ENCODE data around the gene MELTF. TPM values are rescaled to one million over a fixed set of nuclear protein-coding genes. Genes with fewer than 3 reads are reported as not detected.

MELTF gene
- total and polyA plus RNA-seq, 2 of the 13 experiments (the other 11 are each of a cell fraction or from before 2014, with no cell fraction given): 3.2 to 7.5 TPM

DNA sequence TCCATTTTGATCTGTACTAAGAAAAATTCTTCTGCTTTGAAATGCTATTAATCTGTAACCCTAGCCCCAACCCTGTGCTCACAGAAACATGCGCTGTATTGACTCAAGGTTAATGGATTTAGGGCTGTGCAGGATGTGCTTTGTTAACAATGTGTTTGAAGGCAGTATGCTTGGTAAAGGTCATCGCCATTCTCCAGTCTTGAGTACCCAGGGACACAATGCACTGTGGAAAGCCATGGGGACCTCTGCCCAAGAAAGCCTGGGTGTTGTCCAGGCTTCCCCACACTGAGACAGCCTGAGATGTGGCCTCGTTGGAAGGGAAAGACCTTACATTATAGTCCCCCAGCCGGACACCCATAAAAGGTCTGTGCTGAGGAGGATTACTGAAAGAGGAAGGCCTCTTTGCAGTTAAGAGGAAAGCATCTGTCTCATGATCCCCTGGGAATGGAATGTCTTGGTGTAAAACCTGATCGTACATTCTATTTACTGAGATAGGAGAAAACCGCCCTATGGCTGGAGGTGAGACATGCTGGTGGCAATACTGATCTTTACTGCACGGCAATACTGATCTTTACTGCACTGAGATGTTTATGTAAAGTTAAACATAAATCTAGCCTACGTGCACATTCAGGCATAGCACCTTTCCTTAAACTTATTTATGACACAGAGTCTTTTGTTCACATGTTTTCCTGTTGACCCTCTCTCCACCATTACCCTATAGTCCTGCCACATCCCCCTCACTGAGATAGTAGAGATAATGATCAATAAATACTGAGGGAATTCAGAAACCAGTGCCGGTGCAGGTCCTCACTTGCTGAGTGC, 67.3 kb downstream of the MELTF start (continued):
- TF ChIP-seq NKX3-1 (CRISPR knock-in tag; IDR thresholded peaks at IDR 0.05) (no peak), RFX3 (CRISPR knock-in tag; IDR thresholded peaks at IDR 0.05) (no peak), CAMTA2 (CRISPR knock-in tag; IDR thresholded peaks at IDR 0.05; ENCODE audit: borderline replicate concordance) (no peak), SRF (IDR thresholded peaks at IDR 0.05; ENCODE audit: low read depth, low read length) (peak; percentile 29; the same call in 1 of the 2 replicates), MAF1 (CRISPR knock-in tag; IDR thresholded peaks at IDR 0.05; ENCODE audit: borderline replicate concordance) (no peak), FOXP1 (IDR thresholded peaks at IDR 0.05) (no peak), FOXP1 (CRISPR knock-in tag; IDR thresholded peaks at IDR 0.05) (peak; percentile 77), NFE2L1 (CRISPR knock-in tag; IDR thresholded peaks at IDR 0.05; ENCODE audit: borderline replicate concordance) (no peak), NPAS2 (CRISPR knock-in tag; IDR thresholded peaks at IDR 0.05; ENCODE audit: borderline replicate concordance) (no peak), ZNF607 (CRISPR knock-in tag; IDR thresholded peaks at IDR 0.05; ENCODE audit: borderline replicate concordance) (peak; percentile 90), ZNF605 (CRISPR knock-in tag; IDR thresholded peaks at IDR 0.05) (0 out of 2 replicates have a peak, but pooled peaks have one; percentile 37), ZBTB3 (CRISPR knock-in tag; IDR thresholded peaks at IDR 0.05; ENCODE audit: borderline replicate concordance, low read depth) (0 out of 2 replicates have a peak, but pooled peaks have one; percentile 54), RFX5 (IDR thresholded peaks at IDR 0.05; ENCODE audit: low read depth, low read length) (no peak), HDAC2 (CRISPR knock-in tag; IDR thresholded peaks at IDR 0.05) (peak; percentile 82), SSRP1 (CRISPR knock-in tag; IDR thresholded peaks at IDR 0.05) (peak; percentile 92), ZNF841 (CRISPR knock-in tag; IDR thresholded peaks at IDR 0.05; ENCODE audit: borderline replicate concordance) (no peak), LCORL (IDR thresholded peaks at IDR 0.05) (no peak), LCORL (CRISPR knock-in tag; IDR thresholded peaks at IDR 0.05) (peak; percentile 45; the same call in 1 of the 2 replicates)
- TF ChIP-seq, protein P1, sequence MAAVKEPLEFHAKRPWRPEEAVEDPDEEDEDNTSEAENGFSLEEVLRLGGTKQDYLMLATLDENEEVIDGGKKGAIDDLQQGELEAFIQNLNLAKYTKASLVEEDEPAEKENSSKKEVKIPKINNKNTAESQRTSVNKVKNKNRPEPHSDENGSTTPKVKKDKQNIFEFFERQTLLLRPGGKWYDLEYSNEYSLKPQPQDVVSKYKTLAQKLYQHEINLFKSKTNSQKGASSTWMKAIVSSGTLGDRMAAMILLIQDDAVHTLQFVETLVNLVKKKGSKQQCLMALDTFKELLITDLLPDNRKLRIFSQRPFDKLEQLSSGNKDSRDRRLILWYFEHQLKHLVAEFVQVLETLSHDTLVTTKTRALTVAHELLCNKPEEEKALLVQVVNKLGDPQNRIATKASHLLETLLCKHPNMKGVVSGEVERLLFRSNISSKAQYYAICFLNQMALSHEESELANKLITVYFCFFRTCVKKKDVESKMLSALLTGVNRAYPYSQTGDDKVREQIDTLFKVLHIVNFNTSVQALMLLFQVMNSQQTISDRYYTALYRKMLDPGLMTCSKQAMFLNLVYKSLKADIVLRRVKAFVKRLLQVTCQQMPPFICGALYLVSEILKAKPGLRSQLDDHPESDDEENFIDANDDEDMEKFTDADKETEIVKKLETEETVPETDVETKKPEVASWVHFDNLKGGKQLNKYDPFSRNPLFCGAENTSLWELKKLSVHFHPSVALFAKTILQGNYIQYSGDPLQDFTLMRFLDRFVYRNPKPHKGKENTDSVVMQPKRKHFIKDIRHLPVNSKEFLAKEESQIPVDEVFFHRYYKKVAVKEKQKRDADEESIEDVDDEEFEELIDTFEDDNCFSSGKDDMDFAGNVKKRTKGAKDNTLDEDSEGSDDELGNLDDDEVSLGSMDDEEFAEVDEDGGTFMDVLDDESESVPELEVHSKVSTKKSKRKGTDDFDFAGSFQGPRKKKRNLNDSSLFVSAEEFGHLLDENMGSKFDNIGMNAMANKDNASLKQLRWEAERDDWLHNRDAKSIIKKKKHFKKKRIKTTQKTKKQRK (IDR thresholded peaks at IDR 0.05; ENCODE audit: low read length): no peak
- TF ChIP-seq, protein P2, sequence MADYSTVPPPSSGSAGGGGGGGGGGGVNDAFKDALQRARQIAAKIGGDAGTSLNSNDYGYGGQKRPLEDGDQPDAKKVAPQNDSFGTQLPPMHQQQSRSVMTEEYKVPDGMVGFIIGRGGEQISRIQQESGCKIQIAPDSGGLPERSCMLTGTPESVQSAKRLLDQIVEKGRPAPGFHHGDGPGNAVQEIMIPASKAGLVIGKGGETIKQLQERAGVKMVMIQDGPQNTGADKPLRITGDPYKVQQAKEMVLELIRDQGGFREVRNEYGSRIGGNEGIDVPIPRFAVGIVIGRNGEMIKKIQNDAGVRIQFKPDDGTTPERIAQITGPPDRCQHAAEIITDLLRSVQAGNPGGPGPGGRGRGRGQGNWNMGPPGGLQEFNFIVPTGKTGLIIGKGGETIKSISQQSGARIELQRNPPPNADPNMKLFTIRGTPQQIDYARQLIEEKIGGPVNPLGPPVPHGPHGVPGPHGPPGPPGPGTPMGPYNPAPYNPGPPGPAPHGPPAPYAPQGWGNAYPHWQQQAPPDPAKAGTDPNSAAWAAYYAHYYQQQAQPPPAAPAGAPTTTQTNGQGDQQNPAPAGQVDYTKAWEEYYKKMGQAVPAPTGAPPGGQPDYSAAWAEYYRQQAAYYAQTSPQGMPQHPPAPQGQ (CRISPR knock-in tag; IDR thresholded peaks at IDR 0.05; ENCODE audit: borderline replicate concordance): no peak
- TF ChIP-seq, protein P3, sequence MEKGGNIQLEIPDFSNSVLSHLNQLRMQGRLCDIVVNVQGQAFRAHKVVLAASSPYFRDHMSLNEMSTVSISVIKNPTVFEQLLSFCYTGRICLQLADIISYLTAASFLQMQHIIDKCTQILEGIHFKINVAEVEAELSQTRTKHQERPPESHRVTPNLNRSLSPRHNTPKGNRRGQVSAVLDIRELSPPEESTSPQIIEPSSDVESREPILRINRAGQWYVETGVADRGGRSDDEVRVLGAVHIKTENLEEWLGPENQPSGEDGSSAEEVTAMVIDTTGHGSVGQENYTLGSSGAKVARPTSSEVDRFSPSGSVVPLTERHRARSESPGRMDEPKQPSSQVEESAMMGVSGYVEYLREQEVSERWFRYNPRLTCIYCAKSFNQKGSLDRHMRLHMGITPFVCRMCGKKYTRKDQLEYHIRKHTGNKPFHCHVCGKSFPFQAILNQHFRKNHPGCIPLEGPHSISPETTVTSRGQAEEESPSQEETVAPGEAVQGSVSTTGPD (CRISPR knock-in tag; IDR thresholded peaks at IDR 0.05): no peak; the same call in 1 of the 2 replicates
- TF ChIP-seq, protein P4, sequence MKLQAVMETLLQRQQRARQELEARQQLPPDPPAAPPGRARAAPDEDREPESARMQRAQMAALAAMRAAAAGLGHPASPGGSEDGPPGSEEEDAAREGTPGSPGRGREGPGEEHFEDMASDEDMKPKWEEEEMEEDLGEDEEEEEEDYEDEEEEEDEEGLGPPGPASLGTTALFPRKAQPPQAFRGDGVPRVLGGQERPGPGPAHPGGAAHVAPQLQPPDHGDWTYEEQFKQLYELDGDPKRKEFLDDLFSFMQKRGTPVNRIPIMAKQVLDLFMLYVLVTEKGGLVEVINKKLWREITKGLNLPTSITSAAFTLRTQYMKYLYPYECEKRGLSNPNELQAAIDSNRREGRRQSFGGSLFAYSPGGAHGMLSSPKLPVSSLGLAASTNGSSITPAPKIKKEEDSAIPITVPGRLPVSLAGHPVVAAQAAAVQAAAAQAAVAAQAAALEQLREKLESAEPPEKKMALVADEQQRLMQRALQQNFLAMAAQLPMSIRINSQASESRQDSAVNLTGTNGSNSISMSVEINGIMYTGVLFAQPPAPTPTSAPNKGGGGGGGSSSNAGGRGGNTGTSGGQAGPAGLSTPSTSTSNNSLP (IDR thresholded peaks at IDR 0.05; ENCODE audit: low read depth, low read length): peak; percentile 45; the same call in 1 of the 2 replicates

Measured in HepG2 (cell line).